Retinal pigment epithelial cell (primary cell): ENCODE results near the gene SIRPB1.
"Not testable (repeated sequence)": the region's sequence is repeated elsewhere in the genome, so short reads cannot be mapped to it uniquely, and the experiment has no call there.

Experiments used
- DNase-seq: peaks from one replicate; pipeline ENCODE4 v3.0.0-alpha.2; 2010; ENCODE audit warnings: low read depth
- H3K4me3 ChIP-seq: 2 replicates; pipeline ENCODE4 v1.5.1; 2011; ENCODE audit warnings: mild to moderate bottlenecking, low read length, control low read depth, moderate library complexity
- TF ChIP-seq, protein P1 (sequence below): conservative IDR thresholded peaks from 2 replicates; pipeline ENCODE4 v1.5.1; 2011; ENCODE audit warnings: low read depth, low read length, control low read depth, inconsistent platforms

SIRPB1 gene

DNA sequence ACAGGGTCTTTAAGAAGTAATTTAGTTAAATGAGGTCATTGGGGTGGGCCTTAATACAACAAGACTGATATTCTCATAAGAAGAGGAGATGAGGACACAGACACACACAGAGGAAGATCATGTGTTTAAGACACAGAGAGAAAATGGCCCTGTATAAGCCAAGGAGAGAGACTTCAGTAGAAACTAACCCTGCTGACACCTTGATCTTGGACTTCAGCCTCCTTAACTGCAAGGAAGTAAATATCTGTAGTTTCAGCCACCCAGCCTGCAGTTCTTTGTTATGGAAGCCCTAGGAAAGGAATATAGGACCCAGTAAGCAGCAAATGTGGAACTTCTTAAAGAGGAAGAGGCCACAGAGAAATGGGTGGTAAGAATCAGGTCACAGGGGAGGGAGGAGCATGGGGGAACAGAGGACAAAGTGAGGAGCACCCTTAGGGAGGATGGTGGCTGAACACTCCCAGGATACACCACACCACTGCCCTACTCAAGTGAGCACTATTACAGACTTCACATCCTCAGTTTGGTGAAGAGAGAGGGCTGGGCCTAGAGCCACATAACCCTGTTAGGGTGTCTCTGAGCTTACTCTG, 762 bp downstream of the SIRPB1 start:
- TF ChIP-seq, protein P1, sequence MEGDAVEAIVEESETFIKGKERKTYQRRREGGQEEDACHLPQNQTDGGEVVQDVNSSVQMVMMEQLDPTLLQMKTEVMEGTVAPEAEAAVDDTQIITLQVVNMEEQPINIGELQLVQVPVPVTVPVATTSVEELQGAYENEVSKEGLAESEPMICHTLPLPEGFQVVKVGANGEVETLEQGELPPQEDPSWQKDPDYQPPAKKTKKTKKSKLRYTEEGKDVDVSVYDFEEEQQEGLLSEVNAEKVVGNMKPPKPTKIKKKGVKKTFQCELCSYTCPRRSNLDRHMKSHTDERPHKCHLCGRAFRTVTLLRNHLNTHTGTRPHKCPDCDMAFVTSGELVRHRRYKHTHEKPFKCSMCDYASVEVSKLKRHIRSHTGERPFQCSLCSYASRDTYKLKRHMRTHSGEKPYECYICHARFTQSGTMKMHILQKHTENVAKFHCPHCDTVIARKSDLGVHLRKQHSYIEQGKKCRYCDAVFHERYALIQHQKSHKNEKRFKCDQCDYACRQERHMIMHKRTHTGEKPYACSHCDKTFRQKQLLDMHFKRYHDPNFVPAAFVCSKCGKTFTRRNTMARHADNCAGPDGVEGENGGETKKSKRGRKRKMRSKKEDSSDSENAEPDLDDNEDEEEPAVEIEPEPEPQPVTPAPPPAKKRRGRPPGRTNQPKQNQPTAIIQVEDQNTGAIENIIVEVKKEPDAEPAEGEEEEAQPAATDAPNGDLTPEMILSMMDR, result no peak
- DNase-seq, result no peak
- H3K4me3 ChIP-seq, result no peak overlapping the region

- no peak overlapping the region for H3K4me3 ChIP-seq
- TF ChIP-seq, protein P1, result no peak
- DNase-seq, result no peak
These were observed 1.3 kb downstream of the SIRPB1 start for GRCh38 chr20:1618479-1618878.

- H3K4me3 ChIP-seq, result no peak overlapping the region
- TF ChIP-seq, protein P1, result no peak
These were observed 2.9 kb downstream of the SIRPB1 start for GRCh38 chr20:1616858-1617434.

DNA sequence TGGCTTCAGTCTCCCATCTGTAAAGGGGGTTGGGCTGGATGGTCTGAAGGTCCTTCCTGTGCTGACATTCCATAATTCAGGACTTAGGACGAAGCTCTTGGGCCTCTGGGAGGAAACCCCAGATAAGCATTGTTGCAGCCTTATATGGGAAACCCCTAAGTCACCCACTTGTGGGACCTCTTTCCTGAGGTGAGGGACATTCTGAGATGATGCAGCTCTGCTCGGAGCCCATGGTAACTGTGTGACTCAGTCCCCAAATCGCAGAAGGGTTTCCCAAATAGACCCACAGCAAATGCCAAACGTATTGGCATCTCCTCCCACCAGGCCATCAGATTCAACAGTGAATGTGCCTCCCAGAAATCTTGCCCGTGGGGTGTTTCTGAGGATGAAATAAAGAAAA, 9.4 kb downstream of the SIRPB1 start:
- not testable (repeated sequence) for H3K4me3 ChIP-seq, DNase-seq

More at GRCh38 chr20:1616858-1617434, 2.9 kb downstream of the SIRPB1 start:
- DNase-seq, result no peak

- not testable (repeated sequence) for DNase-seq, H3K4me3 ChIP-seq
These were observed 11.0 kb downstream of the SIRPB1 start for GRCh38 chr20:1608678-1609347.

DNA sequence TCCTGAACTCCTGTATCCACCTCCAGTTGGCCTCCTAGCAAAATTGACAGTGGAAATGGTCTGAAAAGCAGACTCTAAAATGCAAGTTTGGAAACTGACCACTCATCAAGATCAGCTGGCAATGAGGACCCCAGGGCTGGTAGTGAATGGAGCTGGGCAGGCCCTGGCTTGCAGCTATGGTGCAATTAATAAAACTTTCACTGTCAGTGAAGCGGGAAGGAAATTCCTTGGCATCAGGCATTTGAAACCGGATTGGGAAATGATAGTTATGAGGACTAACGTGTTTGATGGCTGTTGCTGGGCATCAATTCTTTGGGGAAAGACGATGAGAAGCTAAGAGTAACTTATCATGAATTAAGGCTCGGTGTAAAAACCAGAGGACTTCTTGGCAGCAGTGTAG, 19.1 kb downstream of the SIRPB1 start:
- no peak overlapping the region for H3K4me3 ChIP-seq
- TF ChIP-seq, protein P1, result no peak
- no peak for DNase-seq

- TF ChIP-seq, protein P1, result no peak
- no peak for DNase-seq
- no peak overlapping the region for H3K4me3 ChIP-seq
These were observed 24.5 kb downstream of the SIRPB1 start for GRCh38 chr20:1595333-1595732.
